GM19193 (cell line): Measurements from ENCODE around the gene ALPP.

Experiments
- POLR2A ChIP-seq: IDR thresholded peaks from 4 replicates; pipeline ENCODE4 v1.6.1; 2011; ENCODE audit not compliant: insufficient read depth, insufficient read length; ENCODE audit errors: extremely low read depth

ALPP gene

DNA sequence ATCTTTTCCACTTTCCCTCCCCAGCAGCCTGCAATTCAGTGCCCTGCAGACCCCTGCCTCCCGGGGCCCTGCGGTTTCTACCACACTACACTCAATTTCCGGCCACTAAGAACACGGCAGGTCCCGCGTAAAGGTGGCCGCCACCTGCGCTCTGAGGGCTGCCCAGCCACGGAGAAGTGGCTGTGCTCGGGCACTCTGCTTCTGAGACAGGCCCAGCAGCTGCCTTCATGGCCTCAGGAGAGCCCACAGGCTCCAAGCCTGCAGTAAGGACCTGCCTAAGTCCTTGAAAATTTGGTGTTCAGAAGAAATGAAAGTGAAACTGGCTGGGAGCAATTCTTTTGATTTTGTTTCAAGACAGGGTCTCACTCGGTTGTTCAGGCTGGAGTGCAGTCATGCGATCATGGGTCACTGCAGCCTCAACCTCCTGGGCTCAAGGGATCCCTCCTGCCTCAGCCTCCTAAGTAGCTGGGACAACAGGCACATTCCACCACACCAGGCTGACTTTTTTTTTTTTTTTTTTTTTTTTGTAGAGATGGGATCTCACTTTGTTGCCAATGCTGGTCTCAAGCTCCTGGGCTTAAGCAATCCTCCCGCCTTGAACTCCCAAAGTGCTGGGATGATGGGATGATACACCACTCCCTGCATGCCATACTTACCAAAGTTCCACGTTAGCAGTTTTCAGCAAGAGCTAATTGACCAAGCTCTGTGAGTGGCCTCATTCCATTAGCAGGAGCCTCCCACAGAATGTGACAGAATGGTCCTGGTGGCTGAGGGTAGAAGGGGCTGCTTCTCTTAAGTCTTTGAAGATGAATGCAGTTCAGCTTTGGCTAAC is 14.6 kb upstream of the ALPP start:
- TF ChIP-seq POLR2A, result no peak

DNA sequence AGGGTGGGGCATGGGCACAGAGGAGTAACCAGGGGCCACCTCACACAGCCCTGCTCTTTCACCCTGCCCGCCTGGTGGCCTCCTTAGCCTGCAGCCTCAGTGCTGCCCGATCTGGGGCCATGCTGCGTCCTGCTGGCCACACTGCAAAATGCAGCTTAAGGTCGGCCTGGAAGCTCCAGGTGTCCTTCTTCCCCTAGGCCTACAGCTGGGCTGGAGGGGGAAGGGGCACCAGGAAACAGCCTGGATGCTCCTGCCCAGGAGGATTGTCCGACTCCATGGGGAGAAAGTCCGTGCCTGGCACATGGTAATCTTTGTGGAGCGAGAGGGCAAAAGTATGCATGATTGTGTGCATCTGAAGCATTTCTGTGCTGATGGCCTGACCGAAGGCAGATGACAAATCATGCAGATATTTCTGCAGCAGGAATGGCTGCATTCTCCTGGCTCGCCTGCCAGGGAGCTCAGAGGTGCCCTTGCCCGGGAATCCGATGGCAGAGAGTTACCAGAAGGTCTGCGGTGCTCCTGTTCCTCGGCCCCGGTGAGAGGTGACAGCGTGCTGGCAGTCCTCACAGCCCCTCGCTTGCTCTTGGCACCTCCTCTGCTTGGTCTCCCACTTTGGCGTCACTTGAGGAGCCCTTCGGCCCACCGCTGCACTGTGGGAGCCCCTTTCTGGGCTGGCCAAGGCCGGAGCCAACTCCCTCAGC is 12.8 kb upstream of the ALPP start:
- TF ChIP-seq POLR2A, result no peak

DNA sequence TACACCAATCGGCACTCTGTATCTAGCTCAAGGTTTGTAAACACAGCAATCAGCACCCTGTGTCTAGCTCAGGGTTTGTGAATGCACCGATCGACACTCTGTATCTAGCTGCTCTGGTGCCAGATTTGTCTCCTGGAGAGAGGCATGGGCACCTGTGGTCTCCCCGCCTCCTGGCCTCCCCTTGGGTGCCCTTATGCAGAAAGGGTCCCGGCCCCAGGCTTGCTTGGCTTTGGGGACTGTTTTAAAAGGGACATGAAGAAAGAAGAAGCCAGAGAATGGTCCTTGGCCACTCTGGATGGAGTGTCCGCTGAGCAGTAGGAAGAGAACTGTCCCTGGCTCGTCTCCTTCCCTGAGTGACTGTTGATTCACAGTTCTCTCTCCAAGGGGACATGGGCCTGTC is 11.5 kb upstream of the ALPP start:
- no peak for TF ChIP-seq POLR2A

DNA sequence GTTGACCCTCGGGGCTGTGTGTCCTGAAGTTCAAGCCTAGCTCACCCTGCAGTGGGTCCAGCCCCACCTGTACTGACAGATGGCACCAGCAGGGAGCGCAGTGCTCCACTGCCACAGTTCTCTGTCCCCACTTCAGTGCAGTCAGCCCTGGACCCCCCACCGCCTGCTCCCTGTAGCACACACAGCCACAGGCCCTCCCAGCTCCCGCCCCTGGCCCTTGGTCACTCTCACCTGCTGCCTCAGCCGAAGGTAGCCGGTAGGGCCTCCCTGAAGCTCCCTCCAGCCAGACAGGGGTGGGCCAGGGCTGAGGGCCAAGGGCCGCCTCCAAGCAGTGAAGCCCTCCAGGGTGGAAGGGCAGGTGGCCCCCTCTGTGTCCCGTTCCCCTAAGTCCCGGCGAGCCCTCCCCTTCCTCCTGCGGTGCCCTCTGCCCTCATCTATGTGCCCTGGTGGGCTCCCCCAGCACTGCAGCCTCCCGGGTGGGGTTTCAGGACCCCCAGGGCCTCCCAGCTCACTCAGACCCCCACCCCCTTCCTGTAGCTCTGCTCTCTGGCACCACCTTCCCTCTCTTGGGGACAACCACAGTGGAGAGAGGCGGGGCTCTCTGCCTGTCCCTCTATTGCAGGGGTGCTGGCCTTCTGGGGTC is 10.8 kb upstream of the ALPP start:
- TF ChIP-seq POLR2A, result no peak

DNA sequence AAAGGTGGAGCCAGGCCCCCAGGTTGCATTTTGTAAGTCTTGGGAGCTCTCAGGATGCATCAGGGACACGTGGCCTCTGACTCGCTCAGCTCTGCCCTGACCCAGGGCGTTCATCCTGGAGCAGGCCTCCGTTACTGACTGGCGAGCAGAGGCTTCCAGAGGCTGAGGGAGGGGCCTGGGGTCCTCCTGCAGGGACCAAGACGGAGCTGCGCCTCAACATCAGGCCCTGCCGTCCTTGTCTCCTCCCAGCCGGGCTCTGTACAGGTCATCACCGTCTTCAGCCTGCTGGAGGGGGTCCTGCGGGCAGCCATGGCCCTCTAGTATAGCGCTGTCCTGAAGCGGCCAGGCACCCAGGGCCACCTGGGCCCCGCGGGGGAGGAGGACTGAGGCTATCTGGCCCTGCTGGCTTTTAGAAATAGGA is 10.2 kb upstream of the ALPP start:
- TF ChIP-seq POLR2A, result no peak

DNA sequence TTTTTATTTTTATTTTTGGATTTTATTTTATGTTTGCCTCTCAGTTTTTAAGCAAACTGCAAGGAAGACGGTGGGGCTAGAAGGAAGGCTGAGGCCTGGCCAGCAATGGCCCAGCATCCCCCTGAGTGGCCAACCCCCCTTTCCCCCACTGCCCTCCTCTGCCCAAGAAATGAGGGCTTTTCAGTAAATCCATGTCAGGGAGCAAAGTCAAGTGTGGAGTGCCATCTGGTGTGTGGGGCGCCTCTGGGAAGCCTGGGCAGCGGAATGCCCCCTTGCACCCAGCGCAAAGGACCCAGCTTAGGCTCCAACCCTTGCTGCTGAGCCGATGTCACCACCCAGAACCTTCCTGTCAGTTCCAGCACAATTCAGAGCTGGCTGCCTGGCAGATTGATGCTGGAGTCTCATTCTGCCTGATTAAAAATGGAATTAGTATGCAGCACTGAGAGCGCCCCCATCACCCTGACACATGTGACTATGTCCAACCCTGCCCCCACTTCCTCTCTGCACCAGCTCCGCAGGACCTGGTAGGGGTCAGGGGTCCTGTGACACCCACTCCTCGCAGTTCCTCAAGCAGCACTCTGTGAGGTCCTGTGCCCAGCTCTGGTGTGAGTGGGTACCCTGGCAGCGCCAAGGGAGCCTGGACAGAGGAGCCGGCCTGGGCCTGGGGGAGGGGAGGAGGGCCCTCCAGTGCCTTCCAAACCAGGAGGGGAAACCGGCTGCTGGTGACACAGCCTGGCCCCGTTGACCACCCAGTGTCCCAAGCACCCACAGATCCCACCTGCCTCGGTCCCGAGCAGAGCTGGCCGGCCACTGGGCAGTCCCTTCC is 9.2 kb upstream of the ALPP start:
- no peak for TF ChIP-seq POLR2A

DNA sequence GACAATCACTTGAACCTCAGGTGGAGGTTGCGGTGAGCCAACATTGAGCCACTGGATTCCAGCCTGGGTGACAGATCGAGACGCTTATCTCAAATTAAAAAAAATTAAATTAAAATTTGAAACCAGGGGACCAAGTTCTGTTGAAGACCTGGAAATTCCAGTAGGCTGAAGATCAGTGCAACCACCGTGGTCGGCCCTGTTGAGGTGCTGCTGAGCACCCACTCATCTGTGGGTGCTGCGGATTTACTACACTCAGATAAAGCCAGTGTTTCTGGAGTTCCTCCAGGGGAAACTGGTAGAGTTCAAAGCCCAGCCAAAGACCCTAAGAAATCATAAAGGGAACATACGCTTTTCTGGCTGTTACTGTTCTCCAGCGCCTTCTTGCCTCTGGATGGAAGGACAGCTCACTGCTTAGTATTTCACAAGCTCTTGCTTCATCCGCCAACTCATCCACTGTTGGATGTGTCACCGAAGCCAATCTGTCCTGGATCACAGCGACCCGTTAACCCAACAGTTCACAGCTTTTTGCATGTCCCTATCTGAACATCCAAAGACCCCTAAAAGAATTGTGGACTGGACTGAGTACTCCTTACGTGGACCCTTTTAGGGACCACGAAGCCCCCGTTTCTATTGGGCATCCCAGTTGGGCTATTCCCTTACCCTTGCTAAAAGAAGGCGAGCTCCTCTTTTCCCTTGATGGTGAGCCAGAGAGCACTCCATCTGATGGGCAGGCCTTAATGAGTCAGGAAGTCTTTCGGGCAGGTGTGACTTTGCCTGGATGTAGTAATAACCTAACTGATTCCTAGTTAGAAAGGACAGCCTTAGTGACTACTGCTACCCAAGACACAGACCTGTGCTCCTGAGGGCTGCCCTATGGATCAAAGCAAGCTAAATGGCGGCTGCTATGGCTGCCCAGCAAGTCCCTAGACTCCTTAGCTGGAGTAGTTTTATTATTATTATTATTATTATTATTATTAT is 6.0 kb upstream of the ALPP start:
- no peak for TF ChIP-seq POLR2A

DNA sequence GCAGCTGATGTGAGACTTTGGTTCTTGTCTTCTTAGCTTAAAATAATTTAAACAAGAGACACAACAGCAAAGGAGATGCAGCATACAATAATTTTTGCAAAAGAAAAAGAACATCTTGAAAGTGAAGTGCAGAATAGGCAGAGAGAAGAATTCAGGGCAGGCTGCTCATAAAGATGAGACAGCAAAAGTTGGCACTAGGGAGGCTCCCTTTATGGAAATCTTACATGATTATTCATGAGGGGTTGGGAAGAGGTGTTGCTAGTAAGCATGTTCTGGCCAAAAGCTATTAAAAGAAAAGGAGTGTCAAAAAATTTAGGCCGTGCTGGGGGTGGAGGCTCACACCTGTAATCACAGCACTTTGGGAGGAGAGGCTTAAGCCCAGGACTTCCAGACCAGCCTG is 4.2 kb upstream of the ALPP start:
- TF ChIP-seq POLR2A, result no peak

DNA sequence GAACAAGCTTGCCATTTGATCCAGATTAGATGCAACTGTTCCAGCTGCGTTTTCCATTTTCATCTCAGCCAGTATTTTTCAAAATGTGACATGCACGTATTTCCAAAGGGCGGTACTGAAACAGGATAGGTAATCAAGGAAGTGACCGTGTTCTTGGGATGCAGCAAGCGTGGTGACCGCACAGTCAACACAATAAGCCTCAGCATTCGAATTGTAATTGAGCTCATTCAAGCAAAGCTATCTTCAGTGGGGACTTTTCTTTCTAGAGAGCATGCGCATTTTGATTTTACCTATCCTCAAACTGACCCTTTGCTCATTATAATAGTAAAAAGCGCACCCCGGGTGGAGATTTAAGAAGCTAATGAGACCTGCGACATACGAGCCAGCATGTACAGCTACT is 3.4 kb upstream of the ALPP start:
- no peak for TF ChIP-seq POLR2A

DNA sequence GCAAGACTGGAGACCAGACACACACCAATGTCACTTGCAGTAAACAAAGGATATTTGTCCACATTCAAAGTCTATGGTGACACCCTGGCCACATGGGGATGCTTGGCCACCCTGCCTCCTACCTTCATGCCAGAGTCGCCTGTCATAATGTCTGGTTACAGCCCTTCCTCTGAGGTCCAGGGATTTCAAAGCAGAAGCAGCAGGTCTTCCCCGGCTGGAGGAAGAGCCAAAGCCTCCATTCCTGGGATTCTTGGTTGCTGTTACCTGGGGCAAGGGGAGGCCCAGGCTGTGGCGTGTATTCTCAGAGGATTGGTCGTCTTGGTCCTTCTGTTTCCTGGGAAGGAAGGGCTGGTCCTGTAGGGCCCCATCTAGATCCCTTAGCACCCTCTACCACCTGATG is 2.3 kb upstream of the ALPP start:
- TF ChIP-seq POLR2A, result no peak

DNA sequence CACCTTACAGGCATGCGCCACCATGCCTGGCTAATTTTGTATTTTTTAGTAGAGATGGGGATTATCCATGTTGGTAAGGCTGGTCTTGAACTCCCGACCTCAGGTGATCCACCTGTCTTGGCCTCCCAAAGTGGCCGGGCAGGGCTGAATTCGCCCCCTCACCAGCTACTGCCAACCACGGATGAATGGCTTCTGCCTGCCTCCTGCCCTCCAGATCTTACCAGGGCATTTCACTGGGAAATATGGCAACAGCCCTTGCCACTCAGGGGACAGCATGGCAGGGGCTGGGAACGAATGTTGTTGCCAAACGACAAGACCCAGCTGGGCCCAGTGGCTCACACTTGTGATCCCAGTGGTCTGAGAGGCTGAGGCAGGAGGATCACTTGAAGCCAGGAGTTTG is 1.8 kb upstream of the ALPP start:
- TF ChIP-seq POLR2A, result no peak

DNA sequence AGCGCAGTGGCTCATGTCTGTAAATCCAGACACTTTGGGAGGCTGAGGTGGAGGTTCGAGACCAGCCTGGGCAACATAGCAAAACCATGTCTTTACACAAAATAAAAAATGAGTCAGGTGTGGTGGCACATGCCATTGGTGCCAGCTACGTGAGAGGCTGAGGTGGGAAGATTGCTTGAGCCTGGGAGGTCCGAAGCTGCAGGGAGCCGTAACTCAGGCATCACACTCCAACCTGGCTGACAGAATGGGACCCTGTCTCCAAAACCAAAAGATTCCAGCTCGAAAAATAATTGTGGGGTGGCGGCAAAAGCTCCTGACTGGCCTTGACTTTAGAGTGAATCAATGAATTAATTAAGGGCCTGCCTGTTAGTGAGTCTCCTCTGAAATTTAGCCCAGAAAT is 1.2 kb upstream of the ALPP start:
- no peak for TF ChIP-seq POLR2A

DNA sequence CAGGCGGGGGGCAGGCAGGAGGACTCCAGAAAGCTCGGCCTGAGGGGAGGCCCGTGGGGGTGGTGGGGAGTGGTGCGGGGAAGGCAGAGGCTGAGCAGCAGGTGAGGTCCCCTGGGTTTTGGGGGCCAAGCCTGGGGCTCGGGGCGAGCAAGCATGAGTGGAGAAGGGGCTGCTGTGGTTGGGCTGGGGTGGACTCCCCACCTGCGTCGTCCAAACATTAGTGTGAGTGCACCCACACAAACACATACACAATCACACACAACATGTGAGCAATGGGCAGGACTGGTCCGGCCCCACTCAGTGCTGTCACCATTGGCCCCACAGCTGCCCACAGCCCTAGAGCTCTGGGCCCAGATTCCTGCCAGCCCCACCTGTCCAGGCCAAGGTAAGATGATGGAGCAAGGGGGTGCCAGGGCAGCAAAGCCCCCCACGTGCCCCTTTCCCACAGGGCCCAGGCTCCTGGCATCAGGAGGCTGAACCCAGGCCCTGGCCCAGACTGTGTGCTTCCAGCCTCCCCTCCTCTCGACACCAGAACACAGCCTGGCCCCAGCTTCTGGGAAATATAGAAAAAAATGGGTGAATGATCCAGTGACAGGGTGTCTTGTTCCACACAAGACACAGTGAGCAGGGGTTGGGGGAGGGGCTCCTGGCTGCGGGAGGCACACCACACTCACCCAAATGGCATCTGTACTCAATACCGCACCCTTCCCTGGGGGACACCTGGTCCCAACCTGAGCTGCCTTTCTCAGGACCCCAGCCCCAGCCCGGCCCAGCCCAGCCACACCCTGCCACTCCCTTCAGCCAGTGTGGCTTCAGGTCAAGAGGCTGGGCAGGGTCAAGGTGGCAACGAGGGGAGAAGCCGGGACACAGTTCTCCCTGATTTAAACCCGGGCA is 463 bp upstream of the ALPP start:
- no peak for TF ChIP-seq POLR2A
